Right lobe of liver (tissue), 4 donors: Measurements from ENCODE around the gene SPOCK1.

Experiments
- CTCF ChIP-seq, 4 donors: fragments of 200-600 bp in 3 of 4; fragments of 450-650 bp in 1 of 4; IDR thresholded peaks; one replicate each; pipeline versions ENCODE4 v1.5.1 to v1.8.0; 2016 to 2022; ENCODE audit warnings: antibody characterized with exemption in 4 of 4, mild to moderate bottlenecking in 2 of 4
- POLR2A ChIP-seq: fragments of 450-650 bp; IDR thresholded peaks from one replicate; pipeline ENCODE4 v1.6.1; 2017; ENCODE audit warnings: antibody characterized with exemption, mild to moderate bottlenecking
- donor health status: DM: no; HTN: no; CAD: no.
- donor health status: DM: no; HTN: no; CAD: no.
- donor health status: DM: no; HTN: yes; CAD: no.

- TF ChIP-seq CTCF (IDR thresholded peaks at IDR 0.05), result no peak
- no peak for TF ChIP-seq POLR2A
These were observed 166.8 kb downstream of the SPOCK1 start for GRCh38 chr5:137332296-137332695.
